ENCODE data around the gene SIRT2. TPM values are rescaled to one million over a fixed set of nuclear protein-coding genes. Genes with fewer than 3 reads are reported as not detected.

SIRT2 gene
- total RNA-seq, 1 donor from 2014 or later, result 45.2 TPM

GRCh38 chr19:38838986-38839761 lies 60.2 kb downstream of the SIRT2 start:
- no peak overlapping the region for H3K4me3 Mint-ChIP-seq
- TF ChIP-seq CTCF (IDR thresholded peaks at IDR 0.05; ENCODE audit: unreplicated experiment), result no peak
- no peaks in the 10 kb centered on the region for H3K27me3 Mint-ChIP-seq (ENCODE audit: low read depth)
- peaks cover 30% of the 10 kb centered on the region for H3K4me1 Mint-ChIP-seq
- H3K36me3 Mint-ChIP-seq, result peaks cover 46% of the 10 kb centered on the region
- no peaks in the 10 kb centered on the region for H3K9me3 Mint-ChIP-seq
- DNase-seq (ENCODE audit: low spot score in 2 of 2, unreplicated experiment in 2 of 2), result no peak
- H3K27ac Mint-ChIP-seq, result peak overlapping the region; percentile 90

GRCh38 chr19:38838208-38838985 lies 61.0 kb downstream of the SIRT2 start:
- Mint-ChIP-seq H3K27me3 (ENCODE audit: low read depth) (no peaks in the 10 kb centered on the region), H3K27ac (peak overlapping the region; percentile 90), H3K4me3 (no peak overlapping the region), H3K9me3 (no peaks in the 10 kb centered on the region), H3K4me1 (peaks cover 30% of the 10 kb centered on the region), H3K36me3 (peaks cover 41% of the 10 kb centered on the region)
- no peak for TF ChIP-seq CTCF (IDR thresholded peaks at IDR 0.05; ENCODE audit: unreplicated experiment)
- no peak for DNase-seq (ENCODE audit: low spot score in 2 of 2, unreplicated experiment in 2 of 2)

GRCh38 chr19:38837656-38838121 lies 61.7 kb downstream of the SIRT2 start:
- TF ChIP-seq CTCF (IDR thresholded peaks at IDR 0.05; ENCODE audit: unreplicated experiment), result no peak

GRCh38 chr19:38836983-38837626 lies 62.3 kb downstream of the SIRT2 start:
- H3K36me3 Mint-ChIP-seq, result peaks cover 30% of the 10 kb centered on the region
- no peaks in the 10 kb centered on the region for H3K27me3 Mint-ChIP-seq (ENCODE audit: low read depth)
- no peaks in the 10 kb centered on the region for H3K9me3 Mint-ChIP-seq
- peak overlapping the region; percentile 90 for H3K27ac Mint-ChIP-seq
- peaks cover 33% of the 10 kb centered on the region for H3K4me1 Mint-ChIP-seq
- no peak for TF ChIP-seq CTCF (IDR thresholded peaks at IDR 0.05; ENCODE audit: unreplicated experiment)
- no peak overlapping the region for H3K4me3 Mint-ChIP-seq
- no peak for DNase-seq (ENCODE audit: low spot score in 2 of 2, unreplicated experiment in 2 of 2)

More at GRCh38 chr19:38837656-38838121, 61.7 kb downstream of the SIRT2 start:
- peaks cover 35% of the 10 kb centered on the region for H3K36me3 Mint-ChIP-seq
- H3K9me3 Mint-ChIP-seq, result no peaks in the 10 kb centered on the region
- no peak for DNase-seq (ENCODE audit: low spot score in 2 of 2, unreplicated experiment in 2 of 2)
- H3K4me3 Mint-ChIP-seq, result no peak overlapping the region
- no peaks in the 10 kb centered on the region for H3K27me3 Mint-ChIP-seq (ENCODE audit: low read depth)
- peaks cover 30% of the 10 kb centered on the region for H3K4me1 Mint-ChIP-seq
- peak overlapping the region; percentile 90 for H3K27ac Mint-ChIP-seq

- Mint-ChIP-seq H3K27ac (peak overlapping the region; percentile 90), H3K9me3 (no peaks in the 10 kb centered on the region), H3K4me3 (no peak overlapping the region), H3K27me3 (ENCODE audit: low read depth) (no peaks in the 10 kb centered on the region), H3K4me1 (peaks cover 37% of the 10 kb centered on the region), H3K36me3 (peaks cover 25% of the 10 kb centered on the region)
- DNase-seq (ENCODE audit: low spot score in 2 of 2, unreplicated experiment in 2 of 2), result no peak
- no peak for TF ChIP-seq CTCF (IDR thresholded peaks at IDR 0.05; ENCODE audit: unreplicated experiment)
Measured at GRCh38 chr19:38836159-38836982, 63.0 kb downstream of the SIRT2 start.
